ENCODE measurements around the gene CACNA1B.

CACNA1B gene

GRCh38 chr9:138063785-138064184, 186.2 kb downstream of the CACNA1B start:
- Histone ChIP-seq H3K27ac (no peak overlapping the region), H3K9ac (no peak overlapping the region), H3K4me1 (no peaks in the 10 kb centered on the region), H3K36me3 (no peaks in the 10 kb centered on the region), H3K9me3 (replicated peaks in 1 of 11) (no peaks in the 10 kb centered on the region), H3K4me2 (no peak overlapping the region), H3K27me3 (no peaks in the 10 kb centered on the region), H3K4me3 (no peak overlapping the region), H4K20me1 (no peaks in the 10 kb centered on the region)
- TF ChIP-seq Cebpa-rat (IDR thresholded peaks at IDR 0.05): no peak

- H3K4me1 ChIP-seq: no peaks in the 10 kb centered on the region
- H3K9me3 ChIP-seq (replicated peaks in 1 of 11): no peaks in the 10 kb centered on the region
- no peak overlapping the region for H3K4me2 ChIP-seq
- no peaks in the 10 kb centered on the region for H3K27me3 ChIP-seq
- H3K9ac ChIP-seq: no peak overlapping the region
- no peak overlapping the region for H3K27ac ChIP-seq
- H4K20me1 ChIP-seq: no peaks in the 10 kb centered on the region
- H3K36me3 ChIP-seq: no peaks in the 10 kb centered on the region
- TF ChIP-seq Cebpa-rat (IDR thresholded peaks at IDR 0.05): no peak
- H3K4me3 ChIP-seq: no peak overlapping the region
Measured at GRCh38 chr9:138064547-138064946, 187.0 kb downstream of the CACNA1B start.

- Histone ChIP-seq H3K36me3 (no peaks in the 10 kb centered on the region), H3K27me3 (no peaks in the 10 kb centered on the region), H3K4me2 (no peak overlapping the region), H3K27ac (no peak overlapping the region), H4K20me1 (no peaks in the 10 kb centered on the region), H3K9me3 (replicated peaks in 1 of 11) (no peaks in the 10 kb centered on the region), H3K4me3 (no peak overlapping the region), H3K9ac (no peak overlapping the region), H3K4me1 (no peaks in the 10 kb centered on the region)
- TF ChIP-seq Cebpa-rat (IDR thresholded peaks at IDR 0.05): no peak
Measured at GRCh38 chr9:138065287-138065686, 187.7 kb downstream of the CACNA1B start.

GRCh38 chr9:138066049-138066448, 188.5 kb downstream of the CACNA1B start:
- H3K4me3 ChIP-seq: no peak overlapping the region
- TF ChIP-seq Cebpa-rat (IDR thresholded peaks at IDR 0.05): no peak
- no peaks in the 10 kb centered on the region for H4K20me1 ChIP-seq
- H3K4me1 ChIP-seq: no peaks in the 10 kb centered on the region
- no peak overlapping the region for H3K4me2 ChIP-seq
- H3K27ac ChIP-seq: no peak overlapping the region
- no peak overlapping the region for H3K9ac ChIP-seq
- no peaks in the 10 kb centered on the region for H3K9me3 ChIP-seq (replicated peaks in 1 of 11)
- no peaks in the 10 kb centered on the region for H3K27me3 ChIP-seq
- no peaks in the 10 kb centered on the region for H3K36me3 ChIP-seq

GRCh38 chr9:138067613-138068367, 190.2 kb downstream of the CACNA1B start:
- Histone ChIP-seq H3K27me3 (no peaks in the 10 kb centered on the region), H3K36me3 (no peaks in the 10 kb centered on the region)

GRCh38 chr9:138068601-138069035, 191.0 kb downstream of the CACNA1B start:
- H3K9me3 ChIP-seq (replicated peaks in 1 of 11): no peaks in the 10 kb centered on the region
- TF ChIP-seq Cebpa-rat (IDR thresholded peaks at IDR 0.05): no peak
- H4K20me1 ChIP-seq: no peaks in the 10 kb centered on the region
- no peak overlapping the region for H3K9ac ChIP-seq
- H3K36me3 ChIP-seq: no peaks in the 10 kb centered on the region
- H3K4me2 ChIP-seq: no peak overlapping the region
- H3K27me3 ChIP-seq: no peaks in the 10 kb centered on the region
- no peaks in the 10 kb centered on the region for H3K4me1 ChIP-seq
- no peak overlapping the region for H3K27ac ChIP-seq
- H3K4me3 ChIP-seq: no peak overlapping the region

More at GRCh38 chr9:138067613-138068367, 190.2 kb downstream of the CACNA1B start:
- Histone ChIP-seq H3K4me2 (no peak overlapping the region), H3K9me3 (replicated peaks in 1 of 11) (no peaks in the 10 kb centered on the region), H3K4me3 (no peak overlapping the region), H3K27ac (no peak overlapping the region), H4K20me1 (no peaks in the 10 kb centered on the region), H3K4me1 (no peaks in the 10 kb centered on the region), H3K9ac (no peak overlapping the region)
- no peak for TF ChIP-seq Cebpa-rat (IDR thresholded peaks at IDR 0.05)

- H3K4me2 ChIP-seq: no peak overlapping the region
- no peak overlapping the region for H3K27ac ChIP-seq
- H3K9me3 ChIP-seq (replicated peaks in 1 of 11): no peaks in the 10 kb centered on the region
- no peak overlapping the region for H3K9ac ChIP-seq
- H3K4me1 ChIP-seq: no peaks in the 10 kb centered on the region
- no peaks in the 10 kb centered on the region for H3K27me3 ChIP-seq
- H3K36me3 ChIP-seq: no peaks in the 10 kb centered on the region
- H4K20me1 ChIP-seq: no peaks in the 10 kb centered on the region
- TF ChIP-seq Cebpa-rat (IDR thresholded peaks at IDR 0.05): no peak
- H3K4me3 ChIP-seq: no peak overlapping the region
Measured at GRCh38 chr9:138069731-138070456, 192.3 kb downstream of the CACNA1B start.

GRCh38 chr9:138070815-138071214, 193.2 kb downstream of the CACNA1B start:
- H3K9me3 ChIP-seq (replicated peaks in 1 of 11): no peaks in the 10 kb centered on the region
- H3K9ac ChIP-seq: no peak overlapping the region
- no peaks in the 10 kb centered on the region for H4K20me1 ChIP-seq
- no peaks in the 10 kb centered on the region for H3K4me1 ChIP-seq
- H3K4me3 ChIP-seq: no peak overlapping the region
- H3K4me2 ChIP-seq: no peak overlapping the region
- TF ChIP-seq Cebpa-rat (IDR thresholded peaks at IDR 0.05): no peak
- H3K36me3 ChIP-seq: no peaks in the 10 kb centered on the region
- H3K27me3 ChIP-seq: no peaks in the 10 kb centered on the region
- H3K27ac ChIP-seq: no peak overlapping the region

GRCh38 chr9:138071292-138071691, 193.7 kb downstream of the CACNA1B start:
- Histone ChIP-seq H3K4me3 (no peak overlapping the region), H3K27me3 (no peaks in the 10 kb centered on the region), H3K27ac (no peak overlapping the region), H3K4me1 (no peaks in the 10 kb centered on the region), H3K9ac (no peak overlapping the region), H3K4me2 (no peak overlapping the region), H3K36me3 (no peaks in the 10 kb centered on the region), H4K20me1 (no peaks in the 10 kb centered on the region), H3K9me3 (replicated peaks in 1 of 11) (no peaks in the 10 kb centered on the region)
- no peak for TF ChIP-seq Cebpa-rat (IDR thresholded peaks at IDR 0.05)

- Histone ChIP-seq H3K4me3 (no peak overlapping the region), H4K20me1 (no peaks in the 10 kb centered on the region), H3K4me2 (no peak overlapping the region), H3K27ac (no peak overlapping the region), H3K9me3 (replicated peaks in 1 of 11) (no peaks in the 10 kb centered on the region), H3K9ac (no peak overlapping the region), H3K4me1 (no peaks in the 10 kb centered on the region), H3K36me3 (no peaks in the 10 kb centered on the region), H3K27me3 (no peaks in the 10 kb centered on the region)
- no peak for TF ChIP-seq Cebpa-rat (IDR thresholded peaks at IDR 0.05)
Measured at GRCh38 chr9:138071731-138072130, 194.1 kb downstream of the CACNA1B start.

Data from BLaER1 treated with 17β-estradiol and CSF1 and Interleukin-3, amounts not matched to agents 10 nM and 100 nM (cell line).